Hepatocyte (in vitro differentiated cells): ENCODE measurements around the gene HACD2. TPM values are rescaled to one million over a fixed set of nuclear protein-coding genes. Genes with fewer than 3 reads are reported as not detected.
A peak's percentile ranks its signal among the peaks of the same experiment; 100 is the strongest.

ENCODE experiments used
- DNase-seq: peaks from one replicate; pipeline ENCODE4 v3.0.0-alpha.2; 2016; ENCODE audit warnings: low spot score
- H2AFZ ChIP-seq: fragments of 200-600 bp; sonication (generic); 2 replicates; pipeline ENCODE4 v1.6.0; 2016; ENCODE audit warnings: antibody characterized with exemption, mild to moderate bottlenecking
- H3K27ac ChIP-seq: fragments of 200-600 bp; sonication (generic); 2 replicates; pipeline ENCODE4 v1.5.1; 2016; ENCODE audit warnings: mild to moderate bottlenecking
- H3K27me3 ChIP-seq: fragments of 200-600 bp; sonication (generic); 2 replicates; pipeline ENCODE4 v1.6.1; 2016
- H3K36me3 ChIP-seq: fragments of 200-600 bp; sonication (generic); replicated peaks from 2 replicates; pipeline ENCODE4 v1.5.1; 2016; ENCODE audit warnings: low read depth; ENCODE audit not compliant: insufficient read depth
- H3K4me1 ChIP-seq: fragments of 200-600 bp; sonication (generic); 2 replicates; pipeline ENCODE4 v1.5.1; 2016; ENCODE audit warnings: mild to moderate bottlenecking, moderate library complexity; ENCODE audit not compliant: insufficient read depth
- H3K4me2 ChIP-seq: fragments of 200-600 bp; sonication (generic); 2 replicates; pipeline ENCODE4 v1.6.0; 2016
- H3K4me3 ChIP-seq: fragments of 200-600 bp; sonication (generic); 2 replicates; pipeline ENCODE4 v1.5.1; 2016; ENCODE audit warnings: mild to moderate bottlenecking
- H3K79me2 ChIP-seq: fragments of 200-600 bp; sonication (generic); 2 replicates; pipeline ENCODE4 v1.6.0; 2017; ENCODE audit warnings: mild to moderate bottlenecking
- H3K9me2 ChIP-seq: fragments of 200-600 bp; sonication (generic); replicated peaks from 2 replicates; pipeline ENCODE4 v1.6.0; 2017; ENCODE audit warnings: mild to moderate bottlenecking; ENCODE audit not compliant: insufficient read depth
- H3K9me3 ChIP-seq: fragments of 200-600 bp; sonication (generic); 2 replicates; pipeline ENCODE4 v1.5.1; 2016; ENCODE audit warnings: low read depth, mild to moderate bottlenecking
- H4K20me1 ChIP-seq: fragments of 200-600 bp; sonication (generic); 2 replicates; pipeline ENCODE4 v1.6.0; 2016; ENCODE audit warnings: mild to moderate bottlenecking; ENCODE audit not compliant: insufficient read depth, poor library complexity, severe bottlenecking
- CTCF ChIP-seq: fragments of 200-600 bp; sonication (generic); IDR thresholded peaks from 2 replicates; pipeline ENCODE4 v1.5.1; 2016; ENCODE audit warnings: antibody characterized with exemption, mild to moderate bottlenecking; ENCODE audit not compliant: poor library complexity
- EZH2 ChIP-seq: fragments of 200-600 bp; sonication (generic); IDR thresholded peaks from 2 replicates; pipeline ENCODE4 v1.6.1; 2016; ENCODE audit warnings: antibody characterized with exemption, mild to moderate bottlenecking, borderline replicate concordance
- EZH2phosphoT487 ChIP-seq: fragments of 200-600 bp; sonication (generic); IDR thresholded peaks from one replicate; pipeline ENCODE4 v1.6.1; 2018; ENCODE audit warnings: antibody characterized with exemption, mild to moderate bottlenecking, low read depth, moderate library complexity; ENCODE audit not compliant: unreplicated experiment, severe bottlenecking
- WGBS: methylation state at CpG from one replicate; pipeline ENCODE4 v1.1.6; 2016; ENCODE audit warnings: low lambda C conversion rate; ENCODE audit errors: missing lambda C conversion rate; 5-methylcytosine and 5-hydroxymethylcytosine counted together
- polyA plus RNA-seq: library from polyadenylated mRNA; unstranded; fragments of >200 nt; fragmentation: Nextera tagmentation; extraction: Ambion mirVana; gene quantifications from 2 replicates; pipeline ENCODE4 v1.2.1, GENCODE V29; 2016
- total RNA-seq: library from RNA; depleted of rRNA; stranded (reverse); fragments of >200 nt; gene quantifications from 2 replicates; pipeline ENCODE4 v1.2.3, GENCODE V29; 2014

The HACD2 gene
- total and polyA plus RNA-seq, 2 experiments from 2014 or later: 31.8 to 64.3 TPM

GRCh38 chr3:123590685-123591450 lies 6.0 kb upstream of the HACD2 start:
- Histone ChIP-seq H3K36me3 (no peaks in the 10 kb centered on the region), H3K79me2 (peaks cover 24% of the 10 kb centered on the region), H3K9me3 (no peaks in the 10 kb centered on the region), H3K9me2 (no peaks in the 10 kb centered on the region), H3K27ac (no peak overlapping the region), H3K27me3 (no peaks in the 10 kb centered on the region), H2AFZ (no peak overlapping the region), H3K4me2 (no peak overlapping the region), H4K20me1 (no peaks in the 10 kb centered on the region), H3K4me3 (no peak overlapping the region), H3K4me1 (no peaks in the 10 kb centered on the region)
- WGBS: 64% methylated on average over 3 of the region's 3 CpGs
- TF ChIP-seq EZH2phosphoT487 (no peak), CTCF (no peak), EZH2 (no peak)
- no peak for DNase-seq

DNA sequence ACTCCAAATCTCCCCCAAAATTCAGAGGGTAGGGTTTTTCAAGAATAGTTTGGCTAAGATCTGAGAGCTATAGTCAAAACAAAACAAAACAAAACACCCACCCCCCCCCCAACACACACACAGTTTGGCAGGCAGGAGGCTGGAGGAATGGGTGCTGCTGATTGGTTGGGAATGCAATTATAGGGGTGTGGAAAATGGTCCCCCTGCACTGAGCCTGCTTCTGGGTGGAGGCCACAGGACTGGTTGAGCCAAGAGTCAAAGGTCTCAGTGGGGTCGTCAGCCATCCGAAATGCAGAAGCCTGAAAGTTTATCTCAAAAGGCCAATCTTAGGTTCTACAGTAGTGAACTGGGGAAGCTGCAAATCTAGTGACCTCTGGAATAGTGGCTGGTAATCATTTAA lies 2.5 kb upstream of the HACD2 start:
- Histone ChIP-seq H4K20me1 (no peaks in the 10 kb centered on the region), H3K79me2 (peaks cover 44% of the 10 kb centered on the region), H3K27ac (peak overlapping the region; percentile 95), H3K9me2 (no peaks in the 10 kb centered on the region), H3K4me2 (peak overlapping the region; percentile 89), H3K4me3 (no peak overlapping the region), H3K27me3 (no peaks in the 10 kb centered on the region), H3K4me1 (peaks cover 10% of the 10 kb centered on the region), H3K36me3 (no peaks in the 10 kb centered on the region), H2AFZ (no peak overlapping the region), H3K9me3 (no peaks in the 10 kb centered on the region)
- DNase-seq: no peak
- TF ChIP-seq CTCF: no peak
- no peak for TF ChIP-seq EZH2phosphoT487
- no peak for TF ChIP-seq EZH2
- 43% methylated on average over 2 of the region's 2 CpGs for WGBS

- peaks cover 10% of the 10 kb centered on the region for H3K4me1 ChIP-seq
- WGBS: 41% methylated on average over 2 of the region's 2 CpGs
- no peaks in the 10 kb centered on the region for H3K9me2 ChIP-seq
- peak; percentile 34 for DNase-seq
- H3K27ac ChIP-seq: peak overlapping the region; percentile 95
- no peaks in the 10 kb centered on the region for H4K20me1 ChIP-seq
- no peak overlapping the region for H3K4me3 ChIP-seq
- H3K4me2 ChIP-seq: peak overlapping the region; percentile 89
- H3K79me2 ChIP-seq: peaks cover 47% of the 10 kb centered on the region
- TF ChIP-seq EZH2 (no peak), CTCF (no peak), EZH2phosphoT487 (no peak)
- H3K9me3 ChIP-seq: no peaks in the 10 kb centered on the region
- H2AFZ ChIP-seq: no peak overlapping the region
- H3K36me3 ChIP-seq: no peaks in the 10 kb centered on the region
- H3K27me3 ChIP-seq: no peaks in the 10 kb centered on the region
These were observed 2.1 kb upstream of the HACD2 start for GRCh38 chr3:123586968-123587367.
